ENCODE measurements around the gene FSTL5.

Gene FSTL5

GRCh38 chr4:161403781-161404180 is 760.0 kb downstream of the FSTL5 start:
- DNase-seq = no peak
- H3K27me3 ChIP-seq (replicated peaks; ENCODE audit: control insufficient read depth, insufficient read depth, low read length, poor library complexity, severe bottlenecking) = no peaks in the 10 kb centered on the region
- H3K36me3 ChIP-seq (ENCODE audit: control insufficient read depth, insufficient read depth, low read length) = no peaks in the 10 kb centered on the region
- no peak overlapping the region for H3K4me3 ChIP-seq (ENCODE audit: insufficient read depth, low read depth, low read length, poor library complexity, severe bottlenecking)
- no peaks in the 10 kb centered on the region for H3K4me1 ChIP-seq (ENCODE audit: control insufficient read depth, insufficient read depth, low read length, poor library complexity, severe bottlenecking)
- H3K27ac ChIP-seq (ENCODE audit: insufficient read depth, low read length, poor library complexity, severe bottlenecking) = no peak overlapping the region
- H3K9me3 ChIP-seq (ENCODE audit: control insufficient read depth, low read length) = no peaks in the 10 kb centered on the region

GRCh38 chr4:161393602-161394001 is 770.2 kb downstream of the FSTL5 start:
- no peak for DNase-seq
- no peaks in the 10 kb centered on the region for H3K36me3 ChIP-seq (ENCODE audit: control insufficient read depth, insufficient read depth, low read length)
- H3K4me1 ChIP-seq (ENCODE audit: control insufficient read depth, insufficient read depth, low read length, poor library complexity, severe bottlenecking) = no peaks in the 10 kb centered on the region
- H3K4me3 ChIP-seq (ENCODE audit: insufficient read depth, low read depth, low read length, poor library complexity, severe bottlenecking) = no peak overlapping the region
- H3K27ac ChIP-seq (ENCODE audit: insufficient read depth, low read length, poor library complexity, severe bottlenecking) = no peak overlapping the region
- H3K27me3 ChIP-seq (replicated peaks; ENCODE audit: control insufficient read depth, insufficient read depth, low read length, poor library complexity, severe bottlenecking) = no peaks in the 10 kb centered on the region
- H3K9me3 ChIP-seq (ENCODE audit: control insufficient read depth, low read length) = no peaks in the 10 kb centered on the region

DNA sequence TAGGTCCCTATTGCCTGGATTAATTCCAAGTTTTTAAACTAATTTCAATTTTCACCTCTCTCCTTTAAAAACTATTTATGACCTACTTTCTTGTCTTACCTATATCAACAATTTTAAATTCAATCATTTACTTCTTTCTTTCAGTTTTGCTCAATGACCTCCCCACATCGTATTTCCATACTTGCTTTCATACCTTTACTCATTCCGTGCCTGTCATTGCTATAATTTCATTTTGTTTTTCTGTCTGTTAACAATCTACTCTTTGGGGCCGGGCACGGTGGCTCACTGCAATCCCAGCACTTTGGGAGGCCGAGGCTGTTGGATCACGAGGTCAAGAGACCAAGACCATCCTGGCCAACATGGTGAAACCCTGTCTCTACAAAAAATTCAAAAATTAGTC is 781.1 kb downstream of the FSTL5 start:
- Histone ChIP-seq H3K36me3 (ENCODE audit: control insufficient read depth, insufficient read depth, low read length) (no peaks in the 10 kb centered on the region), H3K9me3 (ENCODE audit: control insufficient read depth, low read length) (no peaks in the 10 kb centered on the region), H3K27me3 (replicated peaks; ENCODE audit: control insufficient read depth, insufficient read depth, low read length, poor library complexity, severe bottlenecking) (no peaks in the 10 kb centered on the region), H3K27ac (ENCODE audit: insufficient read depth, low read length, poor library complexity, severe bottlenecking) (no peak overlapping the region), H3K4me1 (ENCODE audit: control insufficient read depth, insufficient read depth, low read length, poor library complexity, severe bottlenecking) (no peaks in the 10 kb centered on the region), H3K4me3 (ENCODE audit: insufficient read depth, low read depth, low read length, poor library complexity, severe bottlenecking) (no peak overlapping the region)
- no peak for DNase-seq

- Histone ChIP-seq H3K4me3 (ENCODE audit: insufficient read depth, low read depth, low read length, poor library complexity, severe bottlenecking) (no peak overlapping the region), H3K27me3 (replicated peaks; ENCODE audit: control insufficient read depth, insufficient read depth, low read length, poor library complexity, severe bottlenecking) (no peaks in the 10 kb centered on the region), H3K36me3 (ENCODE audit: control insufficient read depth, insufficient read depth, low read length) (no peaks in the 10 kb centered on the region), H3K27ac (ENCODE audit: insufficient read depth, low read length, poor library complexity, severe bottlenecking) (no peak overlapping the region), H3K9me3 (ENCODE audit: control insufficient read depth, low read length) (no peaks in the 10 kb centered on the region), H3K4me1 (ENCODE audit: control insufficient read depth, insufficient read depth, low read length, poor library complexity, severe bottlenecking) (no peaks in the 10 kb centered on the region)
- DNase-seq = no peak
These were observed 787.5 kb downstream of the FSTL5 start for GRCh38 chr4:161376275-161376674.

DNA sequence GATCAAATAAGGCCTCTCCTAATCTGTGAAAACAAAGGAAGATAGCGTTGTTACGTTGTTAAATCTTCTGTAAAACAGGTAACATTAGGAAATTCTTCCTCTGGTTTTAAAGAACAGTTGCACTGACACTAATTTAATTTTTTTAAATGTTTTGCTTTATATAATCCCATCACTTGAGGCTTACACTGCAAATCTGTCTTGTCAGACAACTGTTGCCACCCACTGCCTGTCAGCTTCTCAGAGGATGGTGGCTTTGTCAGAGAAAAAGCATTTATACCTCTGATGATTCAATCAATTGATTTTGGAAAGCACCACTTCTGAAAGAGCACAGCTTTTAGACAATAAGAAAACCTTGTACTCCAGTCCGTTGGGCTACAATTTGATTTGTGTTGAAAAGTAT is 799.1 kb downstream of the FSTL5 start:
- H3K9me3 ChIP-seq (ENCODE audit: control insufficient read depth, low read length) = no peaks in the 10 kb centered on the region
- no peaks in the 10 kb centered on the region for H3K4me1 ChIP-seq (ENCODE audit: control insufficient read depth, insufficient read depth, low read length, poor library complexity, severe bottlenecking)
- no peaks in the 10 kb centered on the region for H3K27me3 ChIP-seq (replicated peaks; ENCODE audit: control insufficient read depth, insufficient read depth, low read length, poor library complexity, severe bottlenecking)
- no peak for DNase-seq
- H3K36me3 ChIP-seq (ENCODE audit: control insufficient read depth, insufficient read depth, low read length) = no peaks in the 10 kb centered on the region
- H3K4me3 ChIP-seq (ENCODE audit: insufficient read depth, low read depth, low read length, poor library complexity, severe bottlenecking) = no peak overlapping the region
- no peak overlapping the region for H3K27ac ChIP-seq (ENCODE audit: insufficient read depth, low read length, poor library complexity, severe bottlenecking)

DNA sequence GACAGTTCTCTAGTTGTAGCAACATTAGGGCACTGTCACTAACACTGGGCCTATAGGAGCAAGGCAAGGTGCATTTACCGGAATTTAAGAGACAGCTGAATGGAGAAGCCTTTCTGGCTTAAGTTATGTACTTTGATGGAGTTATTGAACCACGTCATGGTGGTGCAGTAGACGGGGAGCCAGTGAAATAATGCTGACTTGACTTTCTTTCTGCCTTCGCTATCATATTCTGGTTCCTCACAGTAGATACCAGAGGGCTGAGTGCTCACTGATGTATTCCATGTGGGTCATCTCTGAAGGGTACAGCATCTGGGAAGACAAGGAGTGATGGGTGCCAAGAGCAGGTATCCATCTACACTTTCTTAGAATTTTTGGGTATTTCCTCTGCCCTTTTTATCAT is 802.8 kb downstream of the FSTL5 start:
- H3K27me3 ChIP-seq (replicated peaks; ENCODE audit: control insufficient read depth, insufficient read depth, low read length, poor library complexity, severe bottlenecking) = no peaks in the 10 kb centered on the region
- no peak overlapping the region for H3K4me3 ChIP-seq (ENCODE audit: insufficient read depth, low read depth, low read length, poor library complexity, severe bottlenecking)
- DNase-seq = no peak
- no peak overlapping the region for H3K27ac ChIP-seq (ENCODE audit: insufficient read depth, low read length, poor library complexity, severe bottlenecking)
- no peaks in the 10 kb centered on the region for H3K4me1 ChIP-seq (ENCODE audit: control insufficient read depth, insufficient read depth, low read length, poor library complexity, severe bottlenecking)
- H3K9me3 ChIP-seq (ENCODE audit: control insufficient read depth, low read length) = no peaks in the 10 kb centered on the region
- H3K36me3 ChIP-seq (ENCODE audit: control insufficient read depth, insufficient read depth, low read length) = no peaks in the 10 kb centered on the region

DNA sequence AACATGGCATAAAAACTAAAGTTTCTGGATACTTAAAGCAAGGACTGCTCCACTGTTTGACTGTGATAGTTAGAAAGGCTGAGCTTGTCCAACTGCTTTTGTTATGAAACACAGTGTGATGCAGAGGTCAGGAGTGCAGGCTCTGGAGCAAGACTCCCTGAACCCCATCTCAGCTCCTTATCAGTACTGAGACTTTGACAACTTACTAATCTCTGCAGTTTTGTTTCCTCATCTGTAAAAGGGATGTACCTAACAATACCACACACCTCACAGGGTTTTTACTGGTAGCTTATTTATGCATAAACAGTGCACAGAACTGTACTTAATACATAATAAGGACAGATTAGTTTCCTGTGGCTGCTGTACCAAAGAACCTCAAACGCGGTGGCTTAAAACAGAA is 804.3 kb downstream of the FSTL5 start:
- Histone ChIP-seq H3K27ac (ENCODE audit: insufficient read depth, low read length, poor library complexity, severe bottlenecking) (no peak overlapping the region), H3K4me3 (ENCODE audit: insufficient read depth, low read depth, low read length, poor library complexity, severe bottlenecking) (no peak overlapping the region), H3K27me3 (replicated peaks; ENCODE audit: control insufficient read depth, insufficient read depth, low read length, poor library complexity, severe bottlenecking) (no peaks in the 10 kb centered on the region), H3K4me1 (ENCODE audit: control insufficient read depth, insufficient read depth, low read length, poor library complexity, severe bottlenecking) (no peaks in the 10 kb centered on the region), H3K9me3 (ENCODE audit: control insufficient read depth, low read length) (no peaks in the 10 kb centered on the region), H3K36me3 (ENCODE audit: control insufficient read depth, insufficient read depth, low read length) (no peaks in the 10 kb centered on the region)
- no peak for DNase-seq

DNA sequence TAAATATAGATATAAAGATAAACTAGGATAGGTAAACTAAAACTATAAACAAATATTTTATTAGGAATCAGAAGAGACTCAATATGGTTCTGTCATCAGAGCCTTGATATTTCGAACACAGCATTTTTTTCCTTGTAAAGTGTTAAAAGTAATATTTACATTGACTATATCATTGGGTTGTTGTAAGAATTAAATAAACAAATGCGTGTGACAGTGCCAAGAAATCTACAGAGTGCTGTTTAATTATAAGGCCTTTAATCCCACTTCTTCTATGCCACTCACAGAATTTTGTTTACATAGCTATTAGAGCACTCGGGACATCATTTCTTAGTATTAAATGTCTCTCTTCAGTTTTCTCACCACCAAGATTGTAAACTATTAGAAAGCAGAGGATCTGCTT is 807.4 kb downstream of the FSTL5 start:
- H3K4me1 ChIP-seq (ENCODE audit: control insufficient read depth, insufficient read depth, low read length, poor library complexity, severe bottlenecking) = no peaks in the 10 kb centered on the region
- H3K27me3 ChIP-seq (replicated peaks; ENCODE audit: control insufficient read depth, insufficient read depth, low read length, poor library complexity, severe bottlenecking) = no peaks in the 10 kb centered on the region
- no peaks in the 10 kb centered on the region for H3K36me3 ChIP-seq (ENCODE audit: control insufficient read depth, insufficient read depth, low read length)
- no peaks in the 10 kb centered on the region for H3K9me3 ChIP-seq (ENCODE audit: control insufficient read depth, low read length)
- H3K4me3 ChIP-seq (ENCODE audit: insufficient read depth, low read depth, low read length, poor library complexity, severe bottlenecking) = no peak overlapping the region
- no peak for DNase-seq
- no peak overlapping the region for H3K27ac ChIP-seq (ENCODE audit: insufficient read depth, low read length, poor library complexity, severe bottlenecking)

GRCh38 chr4:161350946-161351345 is 812.9 kb downstream of the FSTL5 start:
- no peaks in the 10 kb centered on the region for H3K36me3 ChIP-seq (ENCODE audit: control insufficient read depth, insufficient read depth, low read length)
- H3K4me1 ChIP-seq (ENCODE audit: control insufficient read depth, insufficient read depth, low read length, poor library complexity, severe bottlenecking) = no peaks in the 10 kb centered on the region
- H3K27me3 ChIP-seq (replicated peaks; ENCODE audit: control insufficient read depth, insufficient read depth, low read length, poor library complexity, severe bottlenecking) = no peaks in the 10 kb centered on the region
- H3K9me3 ChIP-seq (ENCODE audit: control insufficient read depth, low read length) = no peaks in the 10 kb centered on the region
- H3K4me3 ChIP-seq (ENCODE audit: insufficient read depth, low read depth, low read length, poor library complexity, severe bottlenecking) = no peak overlapping the region
- no peak overlapping the region for H3K27ac ChIP-seq (ENCODE audit: insufficient read depth, low read length, poor library complexity, severe bottlenecking)
- DNase-seq = no peak

DNA sequence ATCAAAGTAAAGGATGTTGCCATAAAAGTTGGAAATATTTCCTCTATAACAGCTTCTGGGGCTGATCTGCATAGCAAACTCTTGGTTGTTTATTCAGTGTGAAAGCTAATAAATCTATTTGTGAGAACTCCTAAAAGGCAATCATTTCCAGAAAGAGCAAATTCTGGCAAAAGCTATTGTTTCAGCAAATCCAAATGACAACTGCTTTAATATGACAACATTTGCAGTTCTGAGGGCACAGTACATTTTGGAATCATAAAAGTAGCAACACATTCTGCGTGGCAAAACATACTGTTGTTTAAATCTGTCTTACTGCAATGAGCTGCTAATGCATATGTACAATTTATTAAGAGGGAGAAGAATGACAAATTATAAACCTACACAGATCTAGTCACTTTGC is 818.1 kb downstream of the FSTL5 start:
- DNase-seq = no peak
- Histone ChIP-seq H3K27ac (ENCODE audit: insufficient read depth, low read length, poor library complexity, severe bottlenecking) (no peak overlapping the region), H3K4me1 (ENCODE audit: control insufficient read depth, insufficient read depth, low read length, poor library complexity, severe bottlenecking) (no peaks in the 10 kb centered on the region), H3K9me3 (ENCODE audit: control insufficient read depth, low read length) (no peaks in the 10 kb centered on the region), H3K36me3 (ENCODE audit: control insufficient read depth, insufficient read depth, low read length) (no peaks in the 10 kb centered on the region), H3K27me3 (replicated peaks; ENCODE audit: control insufficient read depth, insufficient read depth, low read length, poor library complexity, severe bottlenecking) (no peaks in the 10 kb centered on the region), H3K4me3 (ENCODE audit: insufficient read depth, low read depth, low read length, poor library complexity, severe bottlenecking) (no peak overlapping the region)

- H3K27me3 ChIP-seq (replicated peaks; ENCODE audit: control insufficient read depth, insufficient read depth, low read length, poor library complexity, severe bottlenecking) = no peaks in the 10 kb centered on the region
- H3K36me3 ChIP-seq (ENCODE audit: control insufficient read depth, insufficient read depth, low read length) = no peaks in the 10 kb centered on the region
- no peaks in the 10 kb centered on the region for H3K4me1 ChIP-seq (ENCODE audit: control insufficient read depth, insufficient read depth, low read length, poor library complexity, severe bottlenecking)
- H3K9me3 ChIP-seq (ENCODE audit: control insufficient read depth, low read length) = no peaks in the 10 kb centered on the region
- no peak for DNase-seq
- H3K4me3 ChIP-seq (ENCODE audit: insufficient read depth, low read depth, low read length, poor library complexity, severe bottlenecking) = no peak overlapping the region
- no peak overlapping the region for H3K27ac ChIP-seq (ENCODE audit: insufficient read depth, low read length, poor library complexity, severe bottlenecking)
These were observed 820.2 kb downstream of the FSTL5 start for GRCh38 chr4:161343569-161343950.
